ENCODE results near the gene RTN4RL1.

DNA sequence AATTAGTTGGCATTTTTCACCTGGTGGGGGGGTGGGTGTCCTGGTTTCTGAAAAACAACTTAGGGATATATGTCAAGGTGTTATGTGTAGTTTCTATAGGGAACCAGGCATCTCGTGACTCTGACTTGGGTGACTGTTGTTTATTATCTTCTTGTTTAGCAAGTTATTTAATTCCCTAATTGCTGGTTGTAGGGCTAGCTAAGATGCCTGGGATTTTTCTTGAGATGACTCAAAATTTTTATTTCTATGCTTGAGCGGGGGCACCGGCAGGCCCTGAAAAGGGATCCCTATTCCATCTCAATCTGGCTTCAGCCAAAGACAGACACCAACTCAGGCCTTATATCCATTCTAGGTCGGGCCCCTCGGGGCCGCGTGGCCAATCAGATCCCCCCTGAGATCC lies 8.0 kb upstream of the RTN4RL1 start:
- TF ChIP-seq, protein P1, sequence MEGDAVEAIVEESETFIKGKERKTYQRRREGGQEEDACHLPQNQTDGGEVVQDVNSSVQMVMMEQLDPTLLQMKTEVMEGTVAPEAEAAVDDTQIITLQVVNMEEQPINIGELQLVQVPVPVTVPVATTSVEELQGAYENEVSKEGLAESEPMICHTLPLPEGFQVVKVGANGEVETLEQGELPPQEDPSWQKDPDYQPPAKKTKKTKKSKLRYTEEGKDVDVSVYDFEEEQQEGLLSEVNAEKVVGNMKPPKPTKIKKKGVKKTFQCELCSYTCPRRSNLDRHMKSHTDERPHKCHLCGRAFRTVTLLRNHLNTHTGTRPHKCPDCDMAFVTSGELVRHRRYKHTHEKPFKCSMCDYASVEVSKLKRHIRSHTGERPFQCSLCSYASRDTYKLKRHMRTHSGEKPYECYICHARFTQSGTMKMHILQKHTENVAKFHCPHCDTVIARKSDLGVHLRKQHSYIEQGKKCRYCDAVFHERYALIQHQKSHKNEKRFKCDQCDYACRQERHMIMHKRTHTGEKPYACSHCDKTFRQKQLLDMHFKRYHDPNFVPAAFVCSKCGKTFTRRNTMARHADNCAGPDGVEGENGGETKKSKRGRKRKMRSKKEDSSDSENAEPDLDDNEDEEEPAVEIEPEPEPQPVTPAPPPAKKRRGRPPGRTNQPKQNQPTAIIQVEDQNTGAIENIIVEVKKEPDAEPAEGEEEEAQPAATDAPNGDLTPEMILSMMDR (IDR thresholded peaks at IDR 0.05; ENCODE audit: insufficient read depth, low read depth, low read length): no peak
- TF ChIP-seq EZH2 (IDR thresholded peaks at IDR 0.05; ENCODE audit: insufficient read depth, low read length): no peak

Measured in astrocyte (in vitro differentiated cells and primary cell).